Glutamatergic neuron (in vitro differentiated cells): Measurements from ENCODE around the gene DEPP1. TPM values are rescaled to one million over a fixed set of nuclear protein-coding genes. Genes with fewer than 3 reads are reported as not detected.

Experiments used
- DNase-seq: peaks from one replicate; pipeline ENCODE4 v3.0.0; 2022
- H3K27ac Mint-ChIP-seq: one replicate; pipeline ENCODE4 v1.8.0; 2020; ENCODE audit warnings: mild to moderate bottlenecking, mixed read lengths, inconsistent platforms; ENCODE audit not compliant: unreplicated experiment
- H3K27me3 Mint-ChIP-seq: one replicate; pipeline ENCODE4 v1.8.0; 2020; ENCODE audit warnings: mild to moderate bottlenecking, moderate library complexity, mixed read lengths, inconsistent platforms; ENCODE audit not compliant: unreplicated experiment
- H3K36me3 Mint-ChIP-seq: one replicate; pipeline ENCODE4 v1.8.0; 2020; ENCODE audit warnings: mild to moderate bottlenecking, mixed read lengths, inconsistent platforms; ENCODE audit not compliant: unreplicated experiment
- H3K4me1 Mint-ChIP-seq: one replicate; pipeline ENCODE4 v1.8.0; 2020; ENCODE audit warnings: mild to moderate bottlenecking, low read depth, mixed read lengths, inconsistent platforms; ENCODE audit not compliant: unreplicated experiment
- H3K4me3 Mint-ChIP-seq: one replicate; pipeline ENCODE4 v1.8.0; 2020; ENCODE audit warnings: mild to moderate bottlenecking, mixed read lengths, inconsistent platforms; ENCODE audit not compliant: unreplicated experiment
- H3K9me3 Mint-ChIP-seq: one replicate; pipeline ENCODE4 v1.8.0; 2020; ENCODE audit warnings: mild to moderate bottlenecking, moderate library complexity, mixed read lengths, inconsistent platforms; ENCODE audit not compliant: unreplicated experiment
- total RNA-seq: library from RNA; stranded (reverse); fragmentation: NEBNext Ultra II Directional; extraction: Animal tissue kit (Norgen Biotek cat#: 25700); gene quantifications from one replicate; pipeline ENCODE4 v1.2.1, GENCODE V29; 2021; ENCODE audit not compliant: unreplicated experiment
- TF ChIP-seq, protein P1 (sequence below): fragments of 200-600 bp; sonication (generic); IDR thresholded peaks from one replicate; pipeline ENCODE4 v1.5.0; 2021; ENCODE audit not compliant: partially characterized antibody, unreplicated experiment

Gene DEPP1
- total RNA-seq, 1 donor from 2014 or later: 13.6 TPM

DNA sequence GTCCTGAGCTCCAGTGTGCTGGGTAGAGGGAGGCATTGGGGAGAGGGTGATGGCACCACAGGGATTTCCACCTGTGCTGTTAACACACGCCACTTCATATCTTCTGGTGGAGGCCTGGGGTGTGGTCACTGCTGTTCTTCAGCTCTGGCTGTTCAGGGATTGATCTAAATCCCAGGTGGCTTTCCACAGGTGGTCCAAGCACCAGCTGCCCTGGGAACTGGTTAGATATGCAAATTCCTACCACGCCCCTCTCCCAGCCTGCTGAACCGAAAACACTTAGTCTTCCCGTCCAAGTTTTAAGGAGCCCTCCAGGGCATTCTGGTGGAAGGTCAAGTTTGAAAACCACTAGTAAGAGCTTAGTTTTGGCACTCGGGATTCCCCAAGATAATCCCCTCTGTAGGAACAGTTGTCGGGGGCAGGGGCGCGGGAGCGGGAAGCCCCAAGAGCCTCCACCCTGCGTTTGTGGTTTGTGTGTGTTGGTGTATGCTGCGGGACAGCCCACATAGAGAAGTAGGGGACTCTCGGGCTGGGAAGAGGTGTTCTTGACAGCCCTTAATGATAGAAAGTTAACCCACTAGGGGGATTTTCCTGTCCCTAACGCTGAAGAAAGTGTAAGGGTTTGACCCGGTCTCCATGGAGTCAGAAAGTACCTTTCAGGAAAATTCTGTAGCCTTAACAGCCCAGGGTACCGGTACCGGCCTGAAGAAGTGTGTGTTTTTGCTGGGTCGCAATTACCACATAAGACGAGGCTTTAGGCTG, 5.1 kb downstream of the DEPP1 start:
- peak overlapping the region; percentile 42 for H3K4me3 Mint-ChIP-seq
- H3K27ac Mint-ChIP-seq: peak overlapping the region; percentile 70
- H3K9me3 Mint-ChIP-seq: peaks cover 16% of the 10 kb centered on the region
- H3K36me3 Mint-ChIP-seq: no peaks in the 10 kb centered on the region
- DNase-seq: peak; percentile 39
- peaks cover 18% of the 10 kb centered on the region for H3K27me3 Mint-ChIP-seq
- H3K4me1 Mint-ChIP-seq: peaks cover 30% of the 10 kb centered on the region
- TF ChIP-seq, protein P1, sequence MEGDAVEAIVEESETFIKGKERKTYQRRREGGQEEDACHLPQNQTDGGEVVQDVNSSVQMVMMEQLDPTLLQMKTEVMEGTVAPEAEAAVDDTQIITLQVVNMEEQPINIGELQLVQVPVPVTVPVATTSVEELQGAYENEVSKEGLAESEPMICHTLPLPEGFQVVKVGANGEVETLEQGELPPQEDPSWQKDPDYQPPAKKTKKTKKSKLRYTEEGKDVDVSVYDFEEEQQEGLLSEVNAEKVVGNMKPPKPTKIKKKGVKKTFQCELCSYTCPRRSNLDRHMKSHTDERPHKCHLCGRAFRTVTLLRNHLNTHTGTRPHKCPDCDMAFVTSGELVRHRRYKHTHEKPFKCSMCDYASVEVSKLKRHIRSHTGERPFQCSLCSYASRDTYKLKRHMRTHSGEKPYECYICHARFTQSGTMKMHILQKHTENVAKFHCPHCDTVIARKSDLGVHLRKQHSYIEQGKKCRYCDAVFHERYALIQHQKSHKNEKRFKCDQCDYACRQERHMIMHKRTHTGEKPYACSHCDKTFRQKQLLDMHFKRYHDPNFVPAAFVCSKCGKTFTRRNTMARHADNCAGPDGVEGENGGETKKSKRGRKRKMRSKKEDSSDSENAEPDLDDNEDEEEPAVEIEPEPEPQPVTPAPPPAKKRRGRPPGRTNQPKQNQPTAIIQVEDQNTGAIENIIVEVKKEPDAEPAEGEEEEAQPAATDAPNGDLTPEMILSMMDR: no peak

DNA sequence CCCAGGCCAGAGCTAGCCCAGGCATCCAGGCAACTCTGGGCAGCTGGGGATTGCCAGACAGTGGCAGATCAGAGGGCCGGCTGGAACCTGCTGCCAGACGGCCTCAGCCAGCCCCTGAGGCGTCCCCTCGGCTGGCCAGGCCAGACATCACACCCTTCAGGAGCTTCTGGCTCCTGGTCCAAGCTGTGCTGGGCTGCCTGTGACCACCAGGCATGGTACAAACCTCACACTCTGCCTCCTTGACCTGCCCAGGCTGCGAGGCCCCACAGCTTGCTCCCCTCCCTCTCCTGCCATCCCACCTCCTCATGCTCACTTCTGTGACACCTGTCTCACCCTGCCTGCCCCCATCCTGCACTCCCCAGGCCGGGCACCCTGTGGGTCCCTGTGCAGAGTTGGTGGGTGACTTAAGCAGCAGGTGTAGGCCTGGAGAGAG, 5.7 kb downstream of the DEPP1 start:
- TF ChIP-seq, protein P1: no peak
- H3K27ac Mint-ChIP-seq: peak overlapping the region; percentile 70
- peaks cover 17% of the 10 kb centered on the region for H3K27me3 Mint-ChIP-seq
- H3K9me3 Mint-ChIP-seq: peaks cover 14% of the 10 kb centered on the region
- no peaks in the 10 kb centered on the region for H3K36me3 Mint-ChIP-seq
- H3K4me3 Mint-ChIP-seq: peak overlapping the region; percentile 42
- peaks cover 35% of the 10 kb centered on the region for H3K4me1 Mint-ChIP-seq
- DNase-seq: peak; percentile 58

DNA sequence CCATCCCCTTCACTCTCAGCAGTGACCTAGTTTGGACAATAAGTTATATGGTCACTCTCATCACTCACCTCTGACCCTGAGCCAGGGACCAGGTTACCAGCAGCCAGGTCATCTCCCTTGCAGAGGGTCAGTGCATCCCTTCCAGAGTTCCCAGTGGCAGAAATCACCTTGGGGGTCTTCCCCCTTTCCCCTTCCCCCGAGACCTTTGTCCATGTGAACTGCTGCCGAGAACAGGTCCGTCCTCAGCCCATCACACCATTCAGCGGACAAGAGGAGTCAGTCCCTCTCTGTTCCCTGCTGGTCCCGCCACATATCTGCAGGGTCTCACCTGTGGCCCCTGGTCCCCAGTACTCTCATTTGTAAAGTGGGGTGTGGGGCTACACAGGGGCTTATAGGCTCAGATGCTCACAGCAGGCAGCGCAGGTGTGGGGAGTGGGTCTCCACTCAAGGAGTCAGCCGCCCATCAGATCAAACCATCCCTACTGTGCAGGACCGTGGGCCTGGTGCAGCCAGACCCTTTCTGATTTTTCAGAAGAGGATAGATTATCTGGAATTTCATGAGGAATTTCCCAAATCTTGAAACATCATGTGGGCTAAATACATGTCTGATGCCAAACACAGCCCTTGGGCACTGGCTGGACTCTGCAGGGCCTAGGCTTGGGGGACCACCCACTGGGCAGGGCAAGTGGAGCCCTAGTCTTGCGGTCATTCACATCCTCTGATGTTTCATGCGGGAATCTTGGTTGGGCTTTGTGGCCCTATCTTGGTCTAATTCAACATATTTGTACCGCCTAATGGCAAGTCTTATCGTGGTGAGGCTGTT, 6.5 kb downstream of the DEPP1 start:
- TF ChIP-seq, protein P1: no peak
- peaks cover 14% of the 10 kb centered on the region for H3K9me3 Mint-ChIP-seq
- H3K4me3 Mint-ChIP-seq: peak overlapping the region; percentile 42
- no peak overlapping the region for H3K27ac Mint-ChIP-seq
- H3K36me3 Mint-ChIP-seq: no peaks in the 10 kb centered on the region
- DNase-seq: no peak
- H3K27me3 Mint-ChIP-seq: peaks cover 17% of the 10 kb centered on the region
- peaks cover 43% of the 10 kb centered on the region for H3K4me1 Mint-ChIP-seq

DNA sequence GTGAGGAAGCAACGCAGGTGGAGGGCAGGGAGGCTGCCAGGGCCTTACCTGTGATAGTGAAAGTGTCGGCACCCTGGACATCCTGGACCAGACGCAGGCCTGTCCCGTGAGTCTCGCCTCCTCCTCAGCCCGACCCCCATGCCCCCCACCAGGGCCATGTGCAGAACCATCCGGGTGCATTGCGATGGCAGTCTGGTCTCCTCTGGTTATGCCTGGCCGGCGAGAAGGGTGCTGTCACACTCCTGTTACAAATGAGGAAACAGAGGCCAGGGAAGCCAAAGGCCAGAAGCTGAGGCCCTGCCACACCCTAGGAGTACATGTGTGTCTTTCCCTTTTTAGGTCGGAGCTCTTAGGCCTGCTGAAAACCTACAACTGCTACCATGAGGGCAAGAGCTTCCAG, 7.2 kb downstream of the DEPP1 start:
- H3K27ac Mint-ChIP-seq: no peak overlapping the region
- peaks cover 37% of the 10 kb centered on the region for H3K4me1 Mint-ChIP-seq
- TF ChIP-seq, protein P1: no peak
- peaks cover 15% of the 10 kb centered on the region for H3K27me3 Mint-ChIP-seq
- no peak overlapping the region for H3K4me3 Mint-ChIP-seq
- DNase-seq: no peak
- H3K36me3 Mint-ChIP-seq: no peaks in the 10 kb centered on the region
- H3K9me3 Mint-ChIP-seq: peaks cover 10% of the 10 kb centered on the region
